ENCODE data around the gene CAMSAP3.

The CAMSAP3 gene

GRCh38 chr19:7552781-7553180 lies 42.9 kb upstream of the CAMSAP3 start:
- no peak overlapping the region for H3K27ac ChIP-seq
- TF ChIP-seq ZFX (IDR thresholded peaks at IDR 0.05): no peak
- TF ChIP-seq, protein P1, sequence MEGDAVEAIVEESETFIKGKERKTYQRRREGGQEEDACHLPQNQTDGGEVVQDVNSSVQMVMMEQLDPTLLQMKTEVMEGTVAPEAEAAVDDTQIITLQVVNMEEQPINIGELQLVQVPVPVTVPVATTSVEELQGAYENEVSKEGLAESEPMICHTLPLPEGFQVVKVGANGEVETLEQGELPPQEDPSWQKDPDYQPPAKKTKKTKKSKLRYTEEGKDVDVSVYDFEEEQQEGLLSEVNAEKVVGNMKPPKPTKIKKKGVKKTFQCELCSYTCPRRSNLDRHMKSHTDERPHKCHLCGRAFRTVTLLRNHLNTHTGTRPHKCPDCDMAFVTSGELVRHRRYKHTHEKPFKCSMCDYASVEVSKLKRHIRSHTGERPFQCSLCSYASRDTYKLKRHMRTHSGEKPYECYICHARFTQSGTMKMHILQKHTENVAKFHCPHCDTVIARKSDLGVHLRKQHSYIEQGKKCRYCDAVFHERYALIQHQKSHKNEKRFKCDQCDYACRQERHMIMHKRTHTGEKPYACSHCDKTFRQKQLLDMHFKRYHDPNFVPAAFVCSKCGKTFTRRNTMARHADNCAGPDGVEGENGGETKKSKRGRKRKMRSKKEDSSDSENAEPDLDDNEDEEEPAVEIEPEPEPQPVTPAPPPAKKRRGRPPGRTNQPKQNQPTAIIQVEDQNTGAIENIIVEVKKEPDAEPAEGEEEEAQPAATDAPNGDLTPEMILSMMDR (conservative IDR thresholded peaks at IDR 0.05): no peak

DNA sequence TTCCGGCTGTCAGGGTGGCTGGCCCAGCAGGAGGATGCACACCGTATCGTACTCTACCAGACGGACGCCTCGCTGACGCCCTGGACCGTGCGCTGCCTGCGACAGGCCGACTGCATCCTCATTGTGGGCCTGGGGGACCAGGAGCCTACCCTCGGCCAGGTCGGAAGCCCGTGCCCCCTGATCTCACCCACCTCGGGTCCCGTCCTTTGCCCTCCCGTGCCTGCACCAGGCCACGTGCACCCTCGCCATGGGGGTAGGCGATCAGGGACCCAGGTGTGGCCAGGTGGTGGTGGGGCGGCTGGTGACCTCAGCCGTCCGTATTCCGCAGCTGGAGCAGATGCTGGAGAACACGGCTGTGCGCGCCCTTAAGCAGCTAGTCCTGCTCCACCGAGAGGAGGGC lies 41.1 kb upstream of the CAMSAP3 start:
- no peak overlapping the region for H3K27ac ChIP-seq
- no peak for TF ChIP-seq ZFX (IDR thresholded peaks at IDR 0.05)
- TF ChIP-seq, protein P1 (conservative IDR thresholded peaks at IDR 0.05): no peak

DNA sequence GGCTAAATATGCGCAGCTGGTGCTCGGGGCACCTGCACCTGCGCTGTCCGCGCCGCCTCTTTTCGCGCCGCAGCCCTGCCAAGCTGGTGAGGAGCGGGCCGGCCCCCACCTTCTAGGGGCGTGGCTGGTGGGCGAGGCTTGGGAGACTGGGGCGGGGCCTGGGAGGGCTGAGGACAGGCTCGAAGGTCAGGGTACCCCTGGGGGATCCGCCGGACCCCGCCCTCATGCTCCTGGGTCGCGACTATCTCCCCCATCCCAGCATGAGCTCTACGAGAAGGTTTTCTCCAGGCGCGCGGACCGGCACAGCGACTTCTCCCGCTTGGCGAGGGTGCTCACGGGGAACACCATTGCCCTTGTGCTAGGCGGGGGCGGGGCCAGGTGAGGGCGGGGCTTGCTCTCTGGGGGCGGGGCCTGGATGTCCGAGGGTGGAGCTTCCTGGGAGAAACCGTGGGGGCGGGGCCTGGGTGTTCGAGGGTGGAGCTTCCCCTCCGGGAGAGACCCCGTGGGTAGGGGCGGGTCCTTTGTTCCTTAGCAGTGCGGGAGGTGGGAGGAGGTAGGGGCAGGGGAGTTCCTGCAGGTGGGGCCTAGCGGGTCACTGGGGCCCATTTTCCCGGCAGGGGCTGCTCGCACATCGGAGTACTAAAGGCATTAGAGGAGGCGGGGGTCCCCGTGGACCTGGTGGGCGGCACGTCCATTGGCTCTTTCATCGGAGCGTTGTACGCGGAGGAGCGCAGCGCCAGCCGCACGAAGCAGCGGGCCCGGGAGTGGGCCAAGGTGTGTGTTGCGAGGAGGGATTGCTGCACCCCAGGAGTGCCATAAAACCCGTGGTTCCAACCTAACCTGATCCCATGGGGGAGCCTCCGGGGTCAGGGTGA lies 40.4 kb upstream of the CAMSAP3 start:
- TF ChIP-seq, protein P1 (conservative IDR thresholded peaks at IDR 0.05): no peak
- TF ChIP-seq ZFX (IDR thresholded peaks at IDR 0.05): no peak
- no peak overlapping the region for H3K27ac ChIP-seq

GRCh38 chr19:7556696-7557315 lies 38.9 kb upstream of the CAMSAP3 start:
- TF ChIP-seq, protein P1 (conservative IDR thresholded peaks at IDR 0.05): no peak
- no peak for TF ChIP-seq ZFX (IDR thresholded peaks at IDR 0.05)
- no peak overlapping the region for H3K27ac ChIP-seq

DNA sequence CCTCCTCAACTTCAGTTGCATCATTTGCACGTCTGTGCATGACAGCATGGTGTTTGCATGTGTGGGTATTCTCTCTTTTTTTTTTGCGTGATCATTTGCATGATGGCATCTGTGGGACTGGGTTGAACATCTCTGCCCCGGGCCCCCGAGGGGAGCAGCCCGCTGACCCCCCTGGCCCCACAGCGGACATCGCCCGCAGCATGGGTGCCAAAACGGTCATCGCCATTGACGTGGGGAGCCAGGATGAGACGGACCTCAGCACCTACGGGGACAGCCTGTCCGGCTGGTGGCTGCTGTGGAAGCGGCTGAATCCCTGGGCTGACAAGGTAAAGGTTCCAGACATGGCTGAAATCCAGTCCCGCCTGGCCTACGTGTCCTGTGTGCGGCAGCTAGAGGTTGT lies 37.0 kb upstream of the CAMSAP3 start:
- H3K27ac ChIP-seq: no peak overlapping the region
- TF ChIP-seq, protein P1 (conservative IDR thresholded peaks at IDR 0.05): no peak
- no peak for TF ChIP-seq ZFX (IDR thresholded peaks at IDR 0.05)

DNA sequence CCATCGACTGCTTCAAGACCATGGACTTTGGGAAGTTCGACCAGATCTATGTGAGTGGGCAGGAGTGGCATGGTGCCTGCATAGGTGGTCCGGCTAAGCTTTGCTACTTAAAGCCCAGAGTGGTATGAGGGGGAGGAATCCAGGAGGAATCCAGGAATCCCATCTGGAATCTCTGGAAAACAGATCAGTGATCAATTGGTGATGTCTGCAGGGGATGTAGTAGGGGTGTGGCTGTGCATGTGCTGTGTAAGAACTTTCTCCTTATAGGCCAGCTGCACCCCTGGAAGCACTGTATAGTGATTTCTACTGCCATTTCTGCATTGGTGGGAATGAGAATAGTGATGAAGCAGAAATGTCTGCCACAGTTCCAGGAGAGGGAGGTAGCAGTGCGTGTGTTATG lies 36.6 kb upstream of the CAMSAP3 start:
- no peak overlapping the region for H3K27ac ChIP-seq
- no peak for TF ChIP-seq ZFX (IDR thresholded peaks at IDR 0.05)
- TF ChIP-seq, protein P1 (conservative IDR thresholded peaks at IDR 0.05): no peak

- TF ChIP-seq ZFX (IDR thresholded peaks at IDR 0.05): no peak
- TF ChIP-seq, protein P1 (conservative IDR thresholded peaks at IDR 0.05): no peak
- no peak overlapping the region for H3K27ac ChIP-seq
Observed at GRCh38 chr19:7560255-7560654, 35.4 kb upstream of the CAMSAP3 start.

All from C4-2B (cell line).